ENCODE results near the gene HDAC4.

HDAC4 gene

GRCh38 chr2:239321596-239322415, 79.0 kb downstream of the HDAC4 start:
- no peak for DNase-seq

- no peak for DNase-seq
Measured at GRCh38 chr2:239318790-239319661, 81.8 kb downstream of the HDAC4 start.

- no peak for DNase-seq
Measured at GRCh38 chr2:239318151-239318611, 82.6 kb downstream of the HDAC4 start.

- DNase-seq = no peak
Measured at GRCh38 chr2:239316562-239317465, 84.0 kb downstream of the HDAC4 start.

DNA sequence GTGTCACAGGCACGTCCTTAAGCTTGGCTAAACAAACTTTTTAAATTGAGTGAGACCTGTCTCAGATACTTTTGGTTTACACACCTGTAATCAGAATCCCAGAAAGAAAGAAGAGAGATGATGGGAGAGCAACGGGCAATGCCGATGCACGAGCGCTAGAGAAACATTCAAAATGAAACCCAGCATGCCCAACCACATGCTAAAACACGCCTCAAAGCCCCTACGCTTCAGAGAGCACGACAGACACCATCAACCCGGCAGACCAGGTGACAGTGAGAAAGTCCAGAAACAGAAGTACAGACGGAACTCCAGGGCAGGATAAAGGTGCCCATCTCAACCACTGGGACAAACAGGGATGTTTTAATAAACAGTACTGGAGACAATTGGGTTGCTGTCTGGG, 85.5 kb downstream of the HDAC4 start:
- no peak for DNase-seq

GRCh38 chr2:239313776-239314175, 87.0 kb downstream of the HDAC4 start:
- DNase-seq = no peak

GRCh38 chr2:239312741-239313667, 87.8 kb downstream of the HDAC4 start:
- no peak for DNase-seq

DNA sequence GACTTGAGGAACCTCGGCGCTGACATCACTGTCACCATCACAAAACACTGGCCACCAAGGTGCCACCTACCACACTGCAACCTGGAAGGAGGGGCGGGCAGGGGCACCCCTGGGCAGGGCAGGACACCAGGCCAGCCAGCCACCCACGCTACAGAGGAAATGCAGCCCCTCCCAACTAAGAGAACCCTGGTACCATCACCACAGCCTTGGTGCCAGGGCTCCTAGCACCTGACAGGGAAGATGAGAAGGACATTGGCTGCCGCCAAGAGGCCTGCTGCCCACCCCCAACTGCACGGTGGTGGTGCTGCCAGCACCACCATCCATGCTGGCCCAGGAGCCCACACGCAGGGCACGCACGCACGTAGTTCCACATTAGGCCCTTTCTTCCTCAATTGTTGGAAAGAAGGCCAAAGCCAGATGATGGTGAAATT, 88.7 kb downstream of the HDAC4 start:
- no peak for DNase-seq

GRCh38 chr2:239311132-239312040, 89.4 kb downstream of the HDAC4 start:
- no peak for DNase-seq

- DNase-seq = no peak
Measured at GRCh38 chr2:239310401-239311061, 90.3 kb downstream of the HDAC4 start.

DNA sequence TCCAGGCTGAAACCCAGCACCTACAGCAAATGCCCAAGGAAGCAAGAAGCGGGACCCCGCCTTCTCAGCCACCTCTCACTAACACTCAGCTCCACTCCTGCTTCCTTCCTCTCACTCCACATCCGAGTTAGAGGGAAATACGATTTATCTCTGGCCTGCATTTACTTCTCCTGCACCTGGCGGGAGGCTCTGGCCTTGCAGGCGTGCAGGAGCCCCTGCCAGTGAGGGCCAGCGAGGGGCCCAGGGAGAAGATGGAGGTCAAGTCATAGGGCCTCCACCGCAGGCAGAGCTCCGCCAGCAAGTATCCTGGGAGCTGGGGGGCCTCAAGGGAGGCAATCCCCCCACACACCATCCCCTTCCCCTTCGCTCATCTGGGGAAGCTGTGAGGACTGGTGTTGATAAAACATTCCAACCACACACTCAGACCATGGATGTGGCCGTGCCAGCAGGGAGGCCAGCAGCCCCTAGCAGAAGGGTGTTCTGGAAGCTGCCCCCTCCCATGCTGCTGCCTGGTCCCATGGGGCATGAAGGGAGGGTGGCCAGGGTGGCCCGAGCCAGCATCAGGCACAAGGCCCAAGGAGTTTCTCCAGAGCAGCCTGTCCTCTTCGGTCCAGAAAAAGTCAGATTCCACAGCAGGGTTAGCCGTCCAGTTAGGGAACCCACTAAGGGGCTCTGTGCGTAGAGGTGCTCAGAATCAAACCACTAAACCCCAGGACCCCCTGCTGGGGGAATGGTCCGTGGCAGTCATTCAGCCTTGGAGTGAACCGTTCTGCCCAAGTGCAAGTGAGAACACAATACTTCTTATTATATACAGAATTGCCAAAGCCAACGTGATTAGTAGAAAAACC, 91.2 kb downstream of the HDAC4 start:
- no peak for DNase-seq

DNA sequence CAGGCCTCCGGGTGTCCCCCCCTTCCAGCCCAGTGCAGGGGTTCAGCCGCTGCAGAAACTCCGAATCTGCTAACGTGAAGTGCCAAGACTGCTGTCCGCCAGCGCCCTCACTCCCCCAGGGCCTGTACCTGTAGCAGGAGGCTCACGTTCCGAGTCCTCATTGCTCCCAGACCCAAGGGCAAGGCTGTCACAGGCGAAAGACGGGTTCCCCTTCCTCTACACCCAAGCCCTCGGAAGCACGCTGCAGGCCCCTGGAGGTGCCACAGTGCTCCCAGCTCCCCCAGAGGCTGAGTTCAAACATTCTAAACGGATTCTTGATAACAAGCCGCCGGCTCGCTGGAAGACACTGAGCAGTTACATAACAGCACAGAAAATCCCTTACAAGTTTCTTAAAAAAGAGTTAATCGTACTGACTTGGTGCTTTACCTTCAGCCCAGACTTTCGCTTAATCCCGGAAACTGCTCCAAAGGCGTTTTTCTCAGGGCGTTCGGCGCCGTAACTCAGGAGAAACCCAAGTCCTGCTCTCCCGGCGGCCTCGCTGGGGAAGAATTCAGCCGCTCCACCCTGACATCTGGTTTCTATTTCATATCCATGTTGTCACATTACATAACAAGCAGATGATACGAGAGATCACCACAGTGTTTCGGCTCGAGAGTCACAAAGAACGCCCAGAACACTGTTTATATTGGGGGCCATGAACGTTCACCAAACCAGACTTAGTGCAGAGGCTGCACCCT, 92.0 kb downstream of the HDAC4 start:
- DNase-seq = no peak

DNA sequence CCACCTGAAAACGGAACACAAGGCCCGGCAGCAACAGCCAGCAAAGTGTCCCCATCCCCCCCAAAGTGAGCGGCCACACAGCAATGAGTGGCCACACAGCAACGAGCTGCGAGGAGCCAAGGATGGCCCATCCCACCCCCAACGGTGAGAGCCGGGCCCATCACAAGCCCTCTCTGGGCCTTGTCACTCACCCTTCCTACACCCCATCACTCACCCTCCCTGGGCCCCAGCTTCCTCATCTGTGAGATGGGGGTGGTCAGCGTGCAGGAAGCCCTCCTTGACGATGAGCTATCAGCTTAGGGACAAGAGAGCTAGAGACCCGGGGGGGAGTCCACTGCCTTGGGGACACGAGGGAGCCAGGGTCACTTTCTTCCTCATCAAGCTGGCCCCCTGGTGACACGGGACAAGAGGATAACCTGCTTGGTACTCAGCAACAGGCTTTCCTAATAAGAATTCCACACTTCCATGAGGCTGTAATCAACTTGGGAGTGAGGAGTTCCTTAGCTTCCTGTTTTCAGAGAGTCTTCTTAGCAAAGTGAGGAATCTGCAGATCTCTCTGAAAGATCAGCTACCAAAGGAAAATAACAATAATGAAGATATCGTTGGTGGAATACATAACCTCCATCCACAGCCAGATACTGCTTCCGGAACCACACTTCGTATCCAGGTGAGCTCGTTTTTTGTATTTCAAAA, 92.8 kb downstream of the HDAC4 start:
- no peak for DNase-seq

GRCh38 chr2:239307221-239307569, 93.6 kb downstream of the HDAC4 start:
- DNase-seq = no peak

DNA sequence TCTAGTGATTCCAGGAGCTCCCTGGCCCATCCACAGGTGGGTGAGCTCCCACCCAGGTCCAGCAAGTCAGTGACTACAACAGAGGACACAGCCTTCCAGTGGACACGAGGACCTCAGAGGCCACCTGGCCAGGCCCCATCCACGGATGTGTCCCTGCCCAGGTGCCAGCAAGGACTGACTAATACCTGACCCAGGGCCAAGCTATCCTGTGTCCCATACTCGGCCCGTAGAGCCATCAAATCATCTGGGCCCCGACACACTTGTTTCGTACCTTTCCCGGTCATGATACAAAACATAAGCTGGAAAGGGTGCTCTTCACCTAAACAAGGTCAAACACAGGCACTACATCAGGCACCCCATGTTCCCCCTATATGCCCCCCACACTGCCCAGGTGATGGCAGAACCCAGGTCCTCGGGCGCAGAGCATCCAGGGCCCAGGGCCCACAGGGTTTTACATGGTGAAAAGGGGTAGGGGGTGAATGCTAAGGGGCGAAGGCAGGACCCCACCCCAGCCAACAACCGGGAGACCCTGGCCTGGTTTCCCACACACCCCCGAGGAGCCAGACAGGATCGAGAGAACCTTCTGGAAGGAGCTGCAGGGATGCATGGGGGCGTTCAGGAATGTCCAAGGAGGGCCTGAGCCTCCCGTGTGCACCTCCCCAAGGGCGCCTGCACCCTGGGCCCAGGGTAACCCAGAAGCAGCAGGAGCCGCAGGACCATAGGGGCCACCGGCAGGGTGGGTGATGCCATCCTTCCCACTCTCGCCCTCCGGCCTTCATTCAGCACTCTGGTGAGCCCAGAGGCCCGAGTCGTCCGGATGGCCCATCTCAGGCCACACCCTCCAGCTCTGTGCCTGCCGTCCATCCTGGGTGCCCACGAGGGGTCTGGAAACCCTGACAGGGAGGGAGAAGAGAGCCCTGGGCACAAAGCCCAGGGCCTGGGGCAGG, 94.3 kb downstream of the HDAC4 start:
- no peak for DNase-seq

- DNase-seq = no peak
Measured at GRCh38 chr2:239305771-239306170, 95.0 kb downstream of the HDAC4 start.

DNA sequence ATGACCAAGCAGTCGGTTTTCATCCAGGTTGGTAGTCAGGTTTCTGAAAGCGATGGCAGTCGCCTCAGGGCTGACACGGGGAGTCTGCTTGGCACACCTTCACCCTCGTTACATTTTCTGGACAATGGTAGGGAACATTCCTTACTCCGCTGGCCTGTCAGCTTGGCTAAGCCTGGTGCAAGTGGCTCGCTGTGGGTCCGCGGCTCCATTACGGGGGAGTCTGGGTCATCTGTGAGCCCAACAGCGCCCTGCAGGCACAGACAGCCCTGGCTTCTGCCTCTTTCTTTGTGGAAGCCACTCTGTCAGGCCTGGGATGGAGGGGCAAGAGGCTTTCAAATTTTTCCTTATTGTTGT, 95.6 kb downstream of the HDAC4 start:
- DNase-seq = no peak
